ENCODE measurements around the gene ANKRD13D.

Gene ANKRD13D

GRCh38 chr11:67273260-67273990 is 15.7 kb upstream of the ANKRD13D start:
- no peak for DNase-seq (ENCODE audit: low read depth)

- no peak for DNase-seq (ENCODE audit: low read depth)
Observed at GRCh38 chr11:67274768-67275605, 14.1 kb upstream of the ANKRD13D start.

GRCh38 chr11:67275606-67276409 is 13.3 kb upstream of the ANKRD13D start:
- no peak for DNase-seq (ENCODE audit: low read depth)

GRCh38 chr11:67276781-67277230 is 12.3 kb upstream of the ANKRD13D start:
- DNase-seq (ENCODE audit: low read depth): peak; percentile 58

GRCh38 chr11:67277231-67277961 is 11.7 kb upstream of the ANKRD13D start:
- peak; percentile 86 for DNase-seq (ENCODE audit: low read depth)

- DNase-seq (ENCODE audit: low read depth): no peak
Observed at GRCh38 chr11:67278135-67278938, 10.8 kb upstream of the ANKRD13D start.

- no peak for DNase-seq (ENCODE audit: low read depth)
Observed at GRCh38 chr11:67278939-67279588, 10.0 kb upstream of the ANKRD13D start.

- no peak for DNase-seq (ENCODE audit: low read depth)
Observed at GRCh38 chr11:67279589-67280340, 9.3 kb upstream of the ANKRD13D start.

GRCh38 chr11:67280341-67280787 is 8.7 kb upstream of the ANKRD13D start:
- no peak for DNase-seq (ENCODE audit: low read depth)

- DNase-seq (ENCODE audit: low read depth): no peak
Observed at GRCh38 chr11:67280788-67281551, 8.1 kb upstream of the ANKRD13D start.

- DNase-seq (ENCODE audit: low read depth): no peak
Observed at GRCh38 chr11:67281552-67282150, 7.5 kb upstream of the ANKRD13D start.

- DNase-seq (ENCODE audit: low read depth): no peak
Observed at GRCh38 chr11:67282155-67282875, 6.8 kb upstream of the ANKRD13D start.

GRCh38 chr11:67282876-67283371 is 6.2 kb upstream of the ANKRD13D start:
- no peak for DNase-seq (ENCODE audit: low read depth)

- no peak for DNase-seq (ENCODE audit: low read depth)
Observed at GRCh38 chr11:67283481-67283963, 5.6 kb upstream of the ANKRD13D start.

- no peak for DNase-seq (ENCODE audit: low read depth)
Observed at GRCh38 chr11:67284811-67285540, 4.1 kb upstream of the ANKRD13D start.
